ACC112 (cell line): Measurements from ENCODE around the gene RABAC1.
A peak's percentile ranks its signal among the peaks of the same experiment; 100 is the strongest.

ENCODE experiments used
- H2AFZ ChIP-seq: fragments of 200-600 bp; sonication (generic); one replicate; pipeline ENCODE4 v1.6.0; 2017; ENCODE audit warnings: antibody characterized with exemption, low read length; ENCODE audit not compliant: unreplicated experiment
- H3K27ac ChIP-seq: fragments of 200-600 bp; sonication (generic); 2 replicates; pipeline ENCODE4 v1.5.1; 2014; ENCODE audit warnings: low read depth, mild to moderate bottlenecking, antibody characterized with exemption, low read length, moderate library complexity
- H3K27me3 ChIP-seq: fragments of 200-600 bp; sonication (generic); 2 replicates; pipeline ENCODE4 v1.6.1; 2014; ENCODE audit warnings: mild to moderate bottlenecking, antibody characterized with exemption, low read length, moderate library complexity, mixed read lengths; ENCODE audit not compliant: insufficient read depth
- H3K36me3 ChIP-seq: fragments of 200-600 bp; sonication (generic); 2 replicates; pipeline ENCODE4 v1.6.1; 2016; ENCODE audit warnings: mild to moderate bottlenecking, antibody characterized with exemption, low read length, moderate library complexity, mixed read lengths; ENCODE audit not compliant: insufficient read depth
- H3K4me1 ChIP-seq: fragments of 200-600 bp; sonication (generic); one replicate; pipeline ENCODE4 v1.6.1; 2016; ENCODE audit warnings: low read length, mixed read lengths; ENCODE audit not compliant: insufficient read depth, unreplicated experiment, control insufficient read depth
- H3K4me3 ChIP-seq: fragments of 200-600 bp; sonication (generic); 2 replicates; pipeline ENCODE4 v1.5.1; 2014; ENCODE audit warnings: mild to moderate bottlenecking, low read depth, low read length
- H3K79me2 ChIP-seq: fragments of 200-600 bp; sonication (generic); one replicate; pipeline ENCODE4 v1.6.0; 2016; ENCODE audit warnings: low read length; ENCODE audit not compliant: control insufficient read depth, unreplicated experiment, insufficient read depth

RABAC1 gene

GRCh38 chr19:41927497-41928192, 31.5 kb downstream of the RABAC1 start:
- Histone ChIP-seq H3K36me3 (no peaks in the 10 kb centered on the region), H3K79me2 (no peaks in the 10 kb centered on the region), H3K4me1 (no peaks in the 10 kb centered on the region), H3K27me3 (peaks cover 74% of the 10 kb centered on the region), H3K27ac (no peak overlapping the region), H2AFZ (no peak overlapping the region), H3K4me3 (peak overlapping the region; percentile 72)

- Histone ChIP-seq H3K4me3 (no peak overlapping the region), H3K27ac (no peak overlapping the region), H3K27me3 (peaks cover 74% of the 10 kb centered on the region), H2AFZ (no peak overlapping the region), H3K36me3 (no peaks in the 10 kb centered on the region), H3K79me2 (no peaks in the 10 kb centered on the region), H3K4me1 (no peaks in the 10 kb centered on the region)
Observed at GRCh38 chr19:41926763-41927496, 32.2 kb downstream of the RABAC1 start.

GRCh38 chr19:41926028-41926762, 32.9 kb downstream of the RABAC1 start:
- H3K27ac ChIP-seq = no peak overlapping the region
- no peaks in the 10 kb centered on the region for H3K79me2 ChIP-seq
- H2AFZ ChIP-seq = no peak overlapping the region
- H3K27me3 ChIP-seq = peaks cover 73% of the 10 kb centered on the region
- H3K4me1 ChIP-seq = no peaks in the 10 kb centered on the region
- no peak overlapping the region for H3K4me3 ChIP-seq
- H3K36me3 ChIP-seq = no peaks in the 10 kb centered on the region

GRCh38 chr19:41925208-41926003, 33.7 kb downstream of the RABAC1 start:
- Histone ChIP-seq H3K4me1 (no peaks in the 10 kb centered on the region), H3K27me3 (peaks cover 71% of the 10 kb centered on the region), H3K36me3 (no peaks in the 10 kb centered on the region), H3K4me3 (no peak overlapping the region), H2AFZ (no peak overlapping the region), H3K79me2 (no peaks in the 10 kb centered on the region), H3K27ac (no peak overlapping the region)

- Histone ChIP-seq H3K27me3 (peaks cover 61% of the 10 kb centered on the region), H2AFZ (no peak overlapping the region), H3K4me1 (no peaks in the 10 kb centered on the region), H3K36me3 (no peaks in the 10 kb centered on the region), H3K79me2 (no peaks in the 10 kb centered on the region), H3K4me3 (no peak overlapping the region), H3K27ac (no peak overlapping the region)
Observed at GRCh38 chr19:41924151-41925145, 34.7 kb downstream of the RABAC1 start.

- peaks cover 50% of the 10 kb centered on the region for H3K27me3 ChIP-seq
- H3K4me3 ChIP-seq = no peak overlapping the region
- no peak overlapping the region for H2AFZ ChIP-seq
- H3K27ac ChIP-seq = no peak overlapping the region
- no peaks in the 10 kb centered on the region for H3K36me3 ChIP-seq
- H3K4me1 ChIP-seq = no peaks in the 10 kb centered on the region
- H3K79me2 ChIP-seq = no peaks in the 10 kb centered on the region
Observed at GRCh38 chr19:41923045-41923788, 35.9 kb downstream of the RABAC1 start.

- Histone ChIP-seq H3K79me2 (no peaks in the 10 kb centered on the region), H3K27ac (no peak overlapping the region), H3K4me3 (no peak overlapping the region), H3K27me3 (peaks cover 47% of the 10 kb centered on the region), H2AFZ (no peak overlapping the region), H3K36me3 (no peaks in the 10 kb centered on the region), H3K4me1 (no peaks in the 10 kb centered on the region)
Observed at GRCh38 chr19:41922585-41922984, 36.5 kb downstream of the RABAC1 start.

GRCh38 chr19:41921577-41922576, 37.2 kb downstream of the RABAC1 start:
- peaks cover 48% of the 10 kb centered on the region for H3K27me3 ChIP-seq
- no peak overlapping the region for H2AFZ ChIP-seq
- no peak overlapping the region for H3K27ac ChIP-seq
- H3K79me2 ChIP-seq = no peaks in the 10 kb centered on the region
- no peaks in the 10 kb centered on the region for H3K4me1 ChIP-seq
- H3K4me3 ChIP-seq = no peak overlapping the region
- H3K36me3 ChIP-seq = no peaks in the 10 kb centered on the region
